Mammary epithelial cell (primary cell): ENCODE measurements around the gene STRN.

Source experiments
- CTCF ChIP-seq, 2 donors: IDR thresholded peaks in 1 of 2; conservative IDR thresholded peaks in 1 of 2; 2 replicates each; pipeline ENCODE4 v1.5.1; 2011 to 2012; ENCODE audit warnings: inconsistent platforms in 2 of 2, low read length in 2 of 2, mild to moderate bottlenecking in 2 of 2, control low read depth in 1 of 2, low read depth in 1 of 2; ENCODE audit not compliant: insufficient read depth in 1 of 2; ENCODE audit errors: extremely low read depth in 1 of 2
- EZH2 ChIP-seq: IDR thresholded peaks from 2 replicates; pipeline ENCODE4 v1.6.1; 2012; ENCODE audit warnings: low read length, inconsistent platforms, borderline replicate concordance

- TF ChIP-seq CTCF (conservative IDR thresholded peaks at IDR 0.05 in 1 of 2, IDR thresholded peaks at IDR 0.05 in 1 of 2; ENCODE audit: extremely low read depth in 1 of 2, insufficient read depth in 1 of 2, low read depth in 1 of 2, low read length in 2 of 2) (no peak), EZH2 (no peak)
Observed at GRCh38 chr2:36973320-36973719, 7.0 kb upstream of the STRN start.
